CD4-positive, CD25-positive, alpha-beta regulatory T cell (primary cell): Measurements from ENCODE around the gene TAF11L13. TPM values are rescaled to one million over a fixed set of nuclear protein-coding genes. Genes with fewer than 3 reads are reported as not detected.
"Not testable (repeated sequence)": the region's sequence is repeated elsewhere in the genome, so short reads cannot be mapped to it uniquely, and the experiment has no call there.

Experiments
- ATAC-seq, 2 donors: fragments of 150-1000 bp; cut with Tn5 transposase; one replicate each; pipeline ENCODE4 v1.10.0; 2021; ENCODE audit warnings: low read depth in 2 of 2, moderate number of reproducible peaks in 2 of 2, moderate library complexity in 1 of 2
- DNase-seq, 3 donors: peaks; one replicate each; pipeline versions ENCODE4 v3.0.0 to v3.0.0-alpha.2; 2012 to 2022; ENCODE audit warnings: mixed read lengths in 1 of 3
- H3K27ac ChIP-seq: one replicate; pipeline ENCODE4 v1.7.0; 2013; ENCODE audit warnings: mild to moderate bottlenecking, low read length; ENCODE audit not compliant: insufficient read depth, poor library complexity, severe bottlenecking
- H3K27me3 ChIP-seq: one replicate; pipeline ENCODE4 v1.7.0; 2013; ENCODE audit warnings: low read length; ENCODE audit not compliant: control insufficient read depth, insufficient read depth
- H3K36me3 ChIP-seq: one replicate; pipeline ENCODE4 v1.7.0; 2013; ENCODE audit warnings: mild to moderate bottlenecking, low read length, moderate library complexity; ENCODE audit not compliant: control insufficient read depth, insufficient read depth
- H3K4me1 ChIP-seq: 2 replicates; pipeline ENCODE4 v1.7.0; 2013; ENCODE audit warnings: mild to moderate bottlenecking, low read length; ENCODE audit not compliant: insufficient read depth, control insufficient read depth, poor library complexity, severe bottlenecking
- H3K4me3 ChIP-seq: one replicate; pipeline ENCODE4 v1.7.0; 2013; ENCODE audit warnings: low read depth, mild to moderate bottlenecking, low read length, moderate library complexity
- H3K9me3 ChIP-seq, 2 experiments: 1 replicate in 1 of 2; 2 replicates in 1 of 2; pipeline ENCODE4 v1.7.0; 2013; ENCODE audit warnings: low read length in 2 of 2, mild to moderate bottlenecking in 1 of 2, moderate library complexity in 1 of 2; ENCODE audit not compliant: control insufficient read depth in 2 of 2
- H3K27ac Mint-ChIP-seq, 3 donors: one replicate each; pipeline ENCODE4 v1.8.0; 2020 to 2022; ENCODE audit warnings: mild to moderate bottlenecking in 3 of 3, mixed read lengths in 3 of 3, moderate library complexity in 2 of 3
- H3K27me3 Mint-ChIP-seq: one replicate; pipeline ENCODE4 v1.8.0; 2022; ENCODE audit warnings: mild to moderate bottlenecking, mixed read lengths
- H3K36me3 Mint-ChIP-seq: one replicate; pipeline ENCODE4 v1.8.0; 2020; ENCODE audit warnings: mixed read lengths
- H3K4me1 Mint-ChIP-seq, 4 donors: one replicate each; pipeline ENCODE4 v1.8.0; 2020 to 2022; ENCODE audit warnings: mixed read lengths in 4 of 4, mild to moderate bottlenecking in 1 of 4
- H3K4me3 Mint-ChIP-seq, 4 donors: one replicate each; pipeline ENCODE4 v1.8.0; 2020 to 2022; ENCODE audit warnings: mild to moderate bottlenecking in 4 of 4, mixed read lengths in 4 of 4, moderate library complexity in 3 of 4
- H3K9me3 Mint-ChIP-seq, 7 donors: one replicate each; pipeline ENCODE4 v1.8.0; 2020 to 2022; ENCODE audit warnings: mixed read lengths in 7 of 7, mild to moderate bottlenecking in 3 of 7, moderate library complexity in 2 of 7
- polyA plus RNA-seq, 4 donors: library from polyadenylated mRNA; unstranded; fragments of 300-500 nt; fragmentation: Illumina TruSeq; gene quantifications; one replicate each; pipeline ENCODE4 v1.2.3, GENCODE V29; 2021
- total RNA-seq: library from RNA; stranded (reverse); gene quantifications from one replicate; pipeline ENCODE4 v1.2.3, GENCODE V29; 2022

The TAF11L13 gene
- total RNA-seq = not detected
- not detected for polyA plus RNA-seq

GRCh38 chr5:17631788-17632187 lies at the start of gene TAF11L13:
Gene TAF11L13 (plus strand): TSS chr5:17632088.
- peaks cover 0 to 16% (median 10%) of the 10 kb centered on the region in 7 donors for H3K9me3 Mint-ChIP-seq
- not testable (repeated sequence) for H3K27ac ChIP-seq, H3K4me1 Mint-ChIP-seq, H3K4me3 ChIP-seq, H3K36me3 Mint-ChIP-seq, H3K27me3 ChIP-seq, H3K27ac Mint-ChIP-seq, ATAC-seq, H3K4me1 ChIP-seq, H3K27me3 Mint-ChIP-seq, H3K36me3 ChIP-seq, H3K9me3 ChIP-seq, DNase-seq, H3K4me3 Mint-ChIP-seq

GRCh38 chr5:17585658-17586057 lies 46.2 kb upstream of the TAF11L13 start, which contains the start of gene TAF11L7:
Gene TAF11L7 (minus strand): TSS chr5:17585758.
- not testable (repeated sequence) for H3K4me1 Mint-ChIP-seq, H3K4me3 Mint-ChIP-seq, H3K27ac ChIP-seq, H3K4me3 ChIP-seq, H3K9me3 ChIP-seq, H3K36me3 ChIP-seq, H3K4me1 ChIP-seq, H3K27ac Mint-ChIP-seq, H3K27me3 Mint-ChIP-seq, H3K27me3 ChIP-seq, ATAC-seq, H3K9me3 Mint-ChIP-seq, DNase-seq, H3K36me3 Mint-ChIP-seq

- not testable (repeated sequence) for H3K9me3 ChIP-seq, H3K9me3 Mint-ChIP-seq, H3K36me3 ChIP-seq, H3K27ac ChIP-seq, H3K4me3 Mint-ChIP-seq, H3K27ac Mint-ChIP-seq, H3K27me3 Mint-ChIP-seq, H3K4me1 ChIP-seq, H3K4me1 Mint-ChIP-seq, H3K4me3 ChIP-seq, ATAC-seq, DNase-seq, H3K36me3 Mint-ChIP-seq, H3K27me3 ChIP-seq
Measured at GRCh38 chr5:17590860-17591259, 41.0 kb upstream of the TAF11L13 start, which contains the start of gene TAF11L8. Gene TAF11L8 (minus strand): TSS chr5:17590960.

- H3K27me3 Mint-ChIP-seq, H3K27ac ChIP-seq, H3K27me3 ChIP-seq, DNase-seq, H3K9me3 Mint-ChIP-seq, H3K4me3 Mint-ChIP-seq, ATAC-seq, H3K27ac Mint-ChIP-seq, H3K4me1 Mint-ChIP-seq, H3K36me3 ChIP-seq, H3K4me3 ChIP-seq, H3K36me3 Mint-ChIP-seq, H3K9me3 ChIP-seq, H3K4me1 ChIP-seq: not testable (repeated sequence)
Measured at GRCh38 chr5:17594255-17594654, 37.6 kb upstream of the TAF11L13 start, which contains the start of gene TAF11L9. Gene TAF11L9 (minus strand): TSS chr5:17594394.

- ATAC-seq, DNase-seq, H3K4me3 ChIP-seq, H3K4me1 Mint-ChIP-seq, H3K9me3 ChIP-seq, H3K4me1 ChIP-seq, H3K36me3 ChIP-seq, H3K27ac ChIP-seq, H3K27me3 ChIP-seq, H3K4me3 Mint-ChIP-seq, H3K9me3 Mint-ChIP-seq, H3K36me3 Mint-ChIP-seq, H3K27me3 Mint-ChIP-seq, H3K27ac Mint-ChIP-seq: not testable (repeated sequence)
Measured at GRCh38 chr5:17597728-17598127, 34.2 kb upstream of the TAF11L13 start, which contains the start of gene TAF11L10. Gene TAF11L10 (minus strand): TSS chr5:17597828.

- H3K27me3 Mint-ChIP-seq, H3K4me3 Mint-ChIP-seq, H3K9me3 ChIP-seq, DNase-seq, H3K4me3 ChIP-seq, H3K4me1 ChIP-seq, H3K4me1 Mint-ChIP-seq, H3K36me3 Mint-ChIP-seq, H3K27me3 ChIP-seq, H3K27ac ChIP-seq, ATAC-seq, H3K36me3 ChIP-seq, H3K27ac Mint-ChIP-seq: not testable (repeated sequence)
- peaks cover 0 to 16% (median 2%) of the 10 kb centered on the region in 7 donors for H3K9me3 Mint-ChIP-seq
Measured at GRCh38 chr5:17603880-17604279, 28.0 kb upstream of the TAF11L13 start, which contains the start of gene TAF11L11. Gene TAF11L11 (plus strand): TSS chr5:17604183.

- Mint-ChIP-seq H3K27ac (no peak overlapping the region), H3K36me3 (no peaks in the 10 kb centered on the region), H3K9me3 (peaks cover 0 to 16% (median 3%) of the 10 kb centered on the region in 7 donors), H3K27me3 (no peaks in the 10 kb centered on the region), H3K4me1 (no peaks in the 10 kb centered on the region), H3K4me3 (no peak overlapping the region)
- no peak overlapping the region for H3K4me3 ChIP-seq
- peaks cover 0 to 7% of the 10 kb centered on the region in 2 experiments for H3K9me3 ChIP-seq
- no peaks in the 10 kb centered on the region for H3K36me3 ChIP-seq
- H3K27ac ChIP-seq = no peak overlapping the region
- no peak for ATAC-seq
- DNase-seq = no peak
- H3K27me3 ChIP-seq = no peaks in the 10 kb centered on the region
- H3K4me1 ChIP-seq = no peaks in the 10 kb centered on the region
Measured at GRCh38 chr5:17604951-17605350, 26.9 kb upstream of the TAF11L13 start.

GRCh38 chr5:17607461-17607860 lies 24.4 kb upstream of the TAF11L13 start:
- ATAC-seq, H3K27me3 Mint-ChIP-seq, H3K4me3 Mint-ChIP-seq, H3K27ac ChIP-seq, H3K36me3 ChIP-seq, H3K4me1 ChIP-seq, H3K27ac Mint-ChIP-seq, H3K27me3 ChIP-seq, H3K9me3 ChIP-seq, DNase-seq, H3K4me3 ChIP-seq, H3K4me1 Mint-ChIP-seq, H3K36me3 Mint-ChIP-seq: not testable (repeated sequence)
- peaks cover 0 to 14% (median 3%) of the 10 kb centered on the region in 7 donors for H3K9me3 Mint-ChIP-seq
